NCI-H2227 treated with DMSO at 0.1 percent for 48 hours (cell line): ENCODE results near the gene ARHGAP4.
A peak's percentile ranks its signal among the peaks of the same experiment; 100 is the strongest.

Experiments
- DNase-seq: peaks from one replicate; lab custom pipeline; 2025; lab: John Stamatoyannopoulos, UW

Gene ARHGAP4

GRCh38 chrX:153927672-153927921 lies 1.5 kb upstream of the ARHGAP4 start:
- DNase-seq, result peak; percentile 57

- peak; percentile 68 for DNase-seq
Measured at GRCh38 chrX:153926858-153927671, 1.0 kb upstream of the ARHGAP4 start.

- DNase-seq, result no peak
Measured at GRCh38 chrX:153926552-153926857, 441 bp upstream of the ARHGAP4 start.

- no peak for DNase-seq
Measured at GRCh38 chrX:153925387-153925738, 701 bp downstream of the ARHGAP4 start.

DNA sequence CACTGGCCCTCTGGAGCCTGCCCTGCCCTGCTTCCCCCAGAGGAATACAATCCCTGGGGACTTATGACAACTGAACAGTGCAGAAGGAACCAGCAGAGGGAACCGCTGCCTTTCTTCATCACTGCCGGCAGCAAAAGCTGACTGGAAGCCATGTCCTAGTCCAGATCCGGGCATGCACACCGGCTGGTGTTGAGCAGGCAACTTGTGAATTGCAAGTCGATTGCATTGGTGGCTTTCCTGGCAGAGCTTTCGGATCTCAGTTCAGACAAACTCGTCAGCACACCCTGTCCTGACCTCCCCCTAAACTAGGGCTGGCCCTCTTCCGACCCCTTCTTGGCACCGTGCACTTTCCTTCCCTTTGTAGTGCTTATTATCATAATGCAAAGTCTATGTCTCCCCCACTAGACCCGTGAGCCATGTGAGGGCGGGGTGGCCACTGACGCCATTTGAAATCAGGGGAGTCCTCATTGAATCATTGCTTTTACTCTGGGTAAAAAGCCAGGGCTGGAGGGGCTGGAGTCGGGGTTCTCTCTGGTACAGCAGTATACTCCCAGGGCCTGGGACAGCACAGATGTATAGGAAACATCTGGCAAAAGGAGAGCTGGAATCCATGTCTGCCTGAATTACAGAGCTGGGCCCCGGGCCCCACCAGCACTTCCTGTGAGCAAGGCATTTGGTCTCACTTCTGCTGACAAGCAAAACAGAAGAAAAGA lies 1.8 kb downstream of the ARHGAP4 start:
- DNase-seq, result peak; percentile 6

DNA sequence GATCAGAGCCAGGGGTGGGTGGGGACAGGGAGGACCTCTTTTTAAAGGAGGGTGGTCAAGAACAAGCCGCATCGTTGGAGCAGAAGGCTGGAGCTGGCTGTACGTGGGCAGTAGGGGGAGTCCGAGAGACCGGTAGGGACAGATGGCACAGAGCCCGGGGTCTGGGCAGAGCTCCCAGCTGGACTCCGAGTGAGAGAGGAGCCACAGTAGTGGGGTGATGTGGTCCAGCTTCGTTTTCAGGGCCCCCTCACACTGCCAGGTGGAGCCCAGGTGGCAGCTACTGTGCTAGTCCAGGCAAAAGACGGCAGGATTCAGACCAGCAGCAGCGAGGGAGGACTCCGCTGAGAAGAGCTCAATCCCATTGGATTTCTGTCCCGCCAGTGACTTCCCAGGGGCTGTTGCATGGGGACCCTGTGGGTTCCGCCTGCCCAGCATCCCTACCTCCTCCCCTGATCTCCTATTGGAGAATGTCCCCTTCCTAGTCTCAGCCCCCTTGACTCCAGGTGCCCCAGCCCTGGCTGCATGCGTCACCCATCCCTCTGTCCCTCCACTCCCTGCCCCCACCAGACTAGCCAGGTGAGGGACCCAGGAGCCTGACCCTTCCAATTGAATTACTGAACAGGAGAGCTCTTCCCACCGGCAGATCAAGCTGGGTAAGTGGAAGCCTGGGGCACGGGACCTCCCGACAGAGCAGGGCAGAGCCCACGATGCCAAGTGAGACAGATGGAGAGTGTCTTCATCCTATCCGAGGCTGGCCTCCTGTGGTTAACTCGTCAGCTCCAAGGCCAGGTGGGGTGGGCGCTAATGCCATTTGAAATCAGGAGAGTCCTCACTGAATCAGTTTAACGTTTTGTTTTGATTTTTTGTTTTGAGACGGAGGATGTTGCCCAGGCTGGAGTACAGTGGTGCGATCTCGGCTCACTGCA lies 2.9 kb downstream of the ARHGAP4 start:
- peak; percentile 14 for DNase-seq

GRCh38 chrX:153921511-153922446 lies 4.3 kb downstream of the ARHGAP4 start:
- DNase-seq, result peak; percentile 15

- no peak for DNase-seq
Measured at GRCh38 chrX:153921070-153921469, 5.0 kb downstream of the ARHGAP4 start.

- no peak for DNase-seq
Measured at GRCh38 chrX:153920546-153920945, 5.5 kb downstream of the ARHGAP4 start.

DNA sequence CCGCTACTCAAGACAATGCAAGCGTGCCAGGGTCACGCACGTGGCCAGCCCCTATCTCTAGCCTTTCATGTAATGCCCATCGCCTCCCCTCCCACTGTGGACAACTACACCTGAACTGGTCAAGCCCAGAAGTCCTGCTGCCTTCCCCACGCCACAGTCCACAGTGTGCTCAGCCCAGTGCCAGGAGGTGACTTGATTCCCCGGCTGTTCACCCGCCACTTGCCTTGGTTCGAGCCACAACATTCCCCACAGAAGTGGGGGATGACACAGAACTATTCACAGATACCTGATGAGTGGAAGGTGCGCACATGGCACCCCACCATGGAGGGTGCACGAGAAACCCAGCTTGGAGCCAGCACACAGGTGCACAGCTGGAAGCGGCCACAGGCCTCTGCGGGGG lies 6.8 kb downstream of the ARHGAP4 start:
- DNase-seq, result no peak

DNA sequence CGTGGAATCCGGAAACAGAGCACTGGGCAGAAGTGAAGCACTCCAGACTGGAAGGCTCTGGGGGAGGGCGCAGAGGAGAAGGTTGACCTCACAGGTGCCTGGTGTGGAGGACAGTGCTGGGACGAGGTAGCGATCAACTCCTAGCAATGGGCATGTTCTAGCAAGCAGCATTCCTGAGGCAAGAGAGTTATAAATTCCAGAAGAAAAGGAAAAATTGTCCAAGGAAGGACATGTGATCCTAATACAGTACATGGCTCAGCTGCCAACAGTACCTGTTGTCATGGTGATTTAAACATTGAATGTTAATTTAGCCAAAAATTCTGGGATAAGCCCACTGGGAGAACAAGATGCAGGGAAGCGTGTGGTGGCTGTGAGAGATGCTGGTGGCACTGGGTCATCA lies 8.2 kb downstream of the ARHGAP4 start:
- no peak for DNase-seq

DNA sequence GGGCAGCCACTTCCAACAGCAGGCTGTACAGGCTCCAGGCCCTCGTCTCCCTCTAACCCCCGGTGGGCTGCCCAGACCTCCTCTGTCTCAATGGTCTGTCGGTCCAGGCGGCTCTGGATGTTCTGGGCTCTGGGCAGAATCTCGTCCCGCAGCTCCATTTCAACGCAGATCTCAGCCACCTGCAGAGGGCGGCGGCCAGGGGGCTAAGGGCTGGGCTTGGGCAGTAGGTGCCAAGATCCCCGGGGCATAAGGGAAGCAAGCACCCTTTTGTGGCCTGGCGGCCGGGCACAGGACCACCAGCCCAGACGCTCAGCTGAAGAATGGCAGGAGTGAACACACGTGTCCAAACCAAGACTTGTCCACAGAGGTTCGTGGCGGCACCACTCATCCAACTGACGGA lies 12.4 kb downstream of the ARHGAP4 start:
- no peak for DNase-seq

GRCh38 chrX:153913211-153913610 lies 12.9 kb downstream of the ARHGAP4 start:
- no peak for DNase-seq

GRCh38 chrX:153911798-153912197 lies 14.3 kb downstream of the ARHGAP4 start:
- DNase-seq, result no peak

- no peak for DNase-seq
Measured at GRCh38 chrX:153910446-153910845, 15.6 kb downstream of the ARHGAP4 start.

DNA sequence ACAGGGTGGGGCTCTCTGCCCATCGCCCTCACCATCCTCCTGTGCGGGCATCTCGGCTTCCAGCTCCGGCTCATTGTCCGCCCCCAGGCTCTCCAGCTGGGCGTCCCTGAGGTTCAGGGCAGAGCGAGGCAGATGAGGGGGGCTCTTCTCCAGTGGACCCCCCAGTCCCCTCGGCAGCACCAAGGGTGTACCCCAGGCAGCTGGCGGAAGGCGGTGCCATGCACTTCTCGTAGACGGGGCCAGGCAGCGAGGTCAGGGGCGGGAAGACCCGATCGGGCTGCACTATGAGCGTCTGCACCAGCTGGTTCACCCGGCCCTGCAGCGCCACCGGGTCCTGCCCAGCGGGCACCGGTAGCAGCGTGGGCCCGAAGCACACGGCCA lies 16.1 kb downstream of the ARHGAP4 start:
- DNase-seq, result no peak

GRCh38 chrX:153909024-153909979 lies 16.8 kb downstream of the ARHGAP4 start:
- DNase-seq, result no peak

DNA sequence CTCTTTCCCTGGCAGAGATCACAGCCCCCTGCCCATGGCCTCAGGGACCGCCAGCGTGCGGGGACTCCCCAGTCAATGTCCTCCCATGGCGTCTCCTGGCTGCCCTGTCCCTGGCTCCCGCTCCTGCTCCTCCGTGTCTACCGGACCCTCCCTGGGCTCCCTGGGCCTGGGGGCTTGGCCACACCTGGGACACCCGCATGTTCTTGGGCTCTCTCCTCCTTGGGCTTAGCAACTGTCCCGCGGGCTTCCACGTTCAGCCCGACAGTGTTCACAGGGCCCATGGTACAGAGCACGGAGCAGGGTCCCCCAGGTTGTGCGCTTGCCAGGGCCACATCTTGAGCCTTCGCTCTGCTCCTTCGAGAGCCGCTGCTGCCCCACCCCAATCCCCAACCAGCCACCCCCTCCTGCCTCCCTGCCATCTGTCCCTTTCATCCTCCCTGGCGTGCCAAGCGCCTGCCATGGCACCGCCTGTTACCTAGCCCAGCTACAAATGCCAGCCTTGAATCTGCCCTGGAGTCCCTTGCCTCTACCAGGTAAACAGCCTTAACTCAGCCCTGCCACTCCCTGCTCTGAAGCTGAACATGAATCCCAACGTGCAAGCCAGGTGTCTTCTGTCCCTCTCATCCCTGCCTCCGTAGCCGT lies 17.7 kb downstream of the ARHGAP4 start:
- DNase-seq, result no peak

- DNase-seq, result no peak
Measured at GRCh38 chrX:153907456-153907855, 18.6 kb downstream of the ARHGAP4 start.
